Mammary epithelial cell (primary cell): ENCODE results near the gene KDM4C.
"Not testable (repeated sequence)": the region's sequence is repeated elsewhere in the genome, so short reads cannot be mapped to it uniquely, and the experiment has no call there.

Experiments used
- EZH2 ChIP-seq: IDR thresholded peaks from 2 replicates; pipeline ENCODE4 v1.6.1; 2012; ENCODE audit warnings: low read length, inconsistent platforms, borderline replicate concordance
- TF ChIP-seq, protein P1 (sequence below), 2 donors: IDR thresholded peaks in 1 of 2; conservative IDR thresholded peaks in 1 of 2; 2 replicates each; pipeline ENCODE4 v1.5.1; 2011 to 2012; ENCODE audit warnings: inconsistent platforms in 2 of 2, low read length in 2 of 2, mild to moderate bottlenecking in 2 of 2, control low read depth in 1 of 2, low read depth in 1 of 2; ENCODE audit not compliant: insufficient read depth in 1 of 2; ENCODE audit errors: extremely low read depth in 1 of 2

DNA sequence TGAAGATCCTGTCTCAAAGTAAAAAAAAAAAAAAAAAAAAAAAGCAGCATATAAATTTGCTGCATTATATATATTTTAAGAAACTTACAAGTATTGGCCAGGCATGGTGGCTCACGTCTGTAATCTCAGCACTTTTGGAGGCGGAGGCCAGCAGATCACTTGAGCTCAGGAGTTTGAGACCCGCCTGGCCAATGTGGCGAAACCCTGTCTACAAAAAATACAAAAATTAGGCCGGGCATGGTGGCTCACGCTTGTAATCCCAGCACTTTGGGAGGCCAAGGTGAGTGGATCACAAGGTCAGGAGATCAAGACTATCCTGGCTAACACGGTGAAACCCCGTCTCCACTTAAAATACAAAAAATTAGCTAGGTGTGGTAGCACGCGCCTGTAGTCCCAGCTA is 2.9 kb upstream of the KDM4C start:
- TF ChIP-seq, protein P1, sequence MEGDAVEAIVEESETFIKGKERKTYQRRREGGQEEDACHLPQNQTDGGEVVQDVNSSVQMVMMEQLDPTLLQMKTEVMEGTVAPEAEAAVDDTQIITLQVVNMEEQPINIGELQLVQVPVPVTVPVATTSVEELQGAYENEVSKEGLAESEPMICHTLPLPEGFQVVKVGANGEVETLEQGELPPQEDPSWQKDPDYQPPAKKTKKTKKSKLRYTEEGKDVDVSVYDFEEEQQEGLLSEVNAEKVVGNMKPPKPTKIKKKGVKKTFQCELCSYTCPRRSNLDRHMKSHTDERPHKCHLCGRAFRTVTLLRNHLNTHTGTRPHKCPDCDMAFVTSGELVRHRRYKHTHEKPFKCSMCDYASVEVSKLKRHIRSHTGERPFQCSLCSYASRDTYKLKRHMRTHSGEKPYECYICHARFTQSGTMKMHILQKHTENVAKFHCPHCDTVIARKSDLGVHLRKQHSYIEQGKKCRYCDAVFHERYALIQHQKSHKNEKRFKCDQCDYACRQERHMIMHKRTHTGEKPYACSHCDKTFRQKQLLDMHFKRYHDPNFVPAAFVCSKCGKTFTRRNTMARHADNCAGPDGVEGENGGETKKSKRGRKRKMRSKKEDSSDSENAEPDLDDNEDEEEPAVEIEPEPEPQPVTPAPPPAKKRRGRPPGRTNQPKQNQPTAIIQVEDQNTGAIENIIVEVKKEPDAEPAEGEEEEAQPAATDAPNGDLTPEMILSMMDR (conservative IDR thresholded peaks at IDR 0.05 in 1 of 2, IDR thresholded peaks at IDR 0.05 in 1 of 2; ENCODE audit: extremely low read depth in 1 of 2, insufficient read depth in 1 of 2, low read depth in 1 of 2, low read length in 2 of 2) = not testable (repeated sequence)
- not testable (repeated sequence) for TF ChIP-seq EZH2
